Activated CD4-positive, alpha-beta T cell treated with anti-CD3 and anti-CD28 coated beads, Interleukin-2, amount 10 ng/mL, durations not matched to agents 24 days and 14 days (primary cell): ENCODE data around the gene SIPA1. TPM values are rescaled to one million over a fixed set of nuclear protein-coding genes. Genes with fewer than 3 reads are reported as not detected.
"Not testable (repeated sequence)": the region's sequence is repeated elsewhere in the genome, so short reads cannot be mapped to it uniquely, and the experiment has no call there.

Experiments used
- DNase-seq: peaks from one replicate; pipeline ENCODE4 v3.0.0; 2022
- H3K27ac Mint-ChIP-seq: one replicate; pipeline ENCODE4 v1.8.0; 2022; ENCODE audit warnings: mild to moderate bottlenecking, mixed read lengths
- H3K27me3 Mint-ChIP-seq: one replicate; pipeline ENCODE4 v1.8.0; 2022; ENCODE audit warnings: mixed read lengths
- H3K36me3 Mint-ChIP-seq: one replicate; pipeline ENCODE4 v1.8.0; 2022; ENCODE audit warnings: low read depth, mild to moderate bottlenecking, mixed read lengths
- H3K4me1 Mint-ChIP-seq: one replicate; pipeline ENCODE4 v1.8.0; 2021; ENCODE audit warnings: mixed read lengths
- H3K4me3 Mint-ChIP-seq: one replicate; pipeline ENCODE4 v1.8.0; 2022; ENCODE audit warnings: mild to moderate bottlenecking, moderate library complexity, mixed read lengths
- H3K9me3 Mint-ChIP-seq: one replicate; pipeline ENCODE4 v1.8.0; 2021; ENCODE audit warnings: mixed read lengths
- intact Hi-C: fragments of 100-400 bp; cut with micrococcal nuclease; formaldehyde crosslinking; loops from one replicate; pipeline ENCODE4 v1.15.1; 2023
- total RNA-seq: library from RNA; stranded (reverse); gene quantifications from 2 replicates; pipeline ENCODE4 v1.2.3, GENCODE V29; 2022

Gene SIPA1
- total RNA-seq, 1 donor from 2014 or later = 118 TPM

DNA sequence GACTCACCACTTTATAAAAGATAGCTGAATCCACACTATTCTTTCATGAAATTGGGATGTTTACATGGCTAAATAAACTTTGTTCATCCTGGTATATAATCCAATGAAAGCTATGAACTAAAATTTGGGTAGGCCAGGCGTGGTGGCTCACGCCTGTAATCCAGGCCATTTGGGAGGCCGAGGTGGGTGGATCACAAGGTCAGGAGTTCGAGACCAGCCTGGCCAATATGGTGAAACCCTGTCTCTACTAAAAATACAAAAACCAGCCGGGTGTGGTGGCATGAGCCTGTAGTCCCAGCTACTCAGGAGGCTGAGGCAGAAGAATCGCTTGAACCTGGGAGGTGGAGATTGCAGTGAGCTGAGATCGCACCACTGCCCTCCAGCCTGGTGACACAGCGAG, 53.9 kb downstream of the SIPA1 start:
- intact Hi-C loops, H3K9me3 Mint-ChIP-seq, H3K36me3 Mint-ChIP-seq, H3K27ac Mint-ChIP-seq, H3K4me3 Mint-ChIP-seq, H3K4me1 Mint-ChIP-seq, DNase-seq, H3K27me3 Mint-ChIP-seq: not testable (repeated sequence)

DNA sequence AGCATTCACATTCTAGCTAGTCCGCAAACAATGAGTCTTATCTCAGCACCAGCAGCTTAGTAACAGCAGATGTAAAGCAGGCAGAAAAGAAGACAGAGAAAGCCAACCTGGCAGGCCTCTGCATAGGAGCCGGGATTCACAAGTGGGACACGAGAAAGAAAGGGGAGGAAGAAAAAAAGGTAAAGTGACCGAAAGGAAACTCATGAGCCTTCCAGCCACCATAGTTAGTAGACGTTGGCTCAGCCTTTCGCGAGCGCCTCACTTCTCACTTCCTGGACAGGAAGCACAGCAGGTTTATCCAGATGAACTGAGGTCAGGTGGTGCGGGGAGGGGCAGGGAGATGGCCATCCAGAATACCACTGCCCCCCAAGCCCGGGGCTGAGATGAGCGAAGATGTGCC, 54.5 kb downstream of the SIPA1 start:
- H3K4me3 Mint-ChIP-seq = no peak overlapping the region
- H3K27me3 Mint-ChIP-seq = peaks cover 7% of the 10 kb centered on the region
- no peaks in the 10 kb centered on the region for H3K9me3 Mint-ChIP-seq
- intact Hi-C loops = no loop called here
- H3K4me1 Mint-ChIP-seq = peaks cover 4% of the 10 kb centered on the region
- no peak overlapping the region for H3K27ac Mint-ChIP-seq
- H3K36me3 Mint-ChIP-seq = no peaks in the 10 kb centered on the region
- no peak for DNase-seq

GRCh38 chr11:65695459-65696241, 57.7 kb downstream of the SIPA1 start:
- no peak for DNase-seq
- H3K4me3 Mint-ChIP-seq = no peak overlapping the region
- H3K9me3 Mint-ChIP-seq = no peaks in the 10 kb centered on the region
- intact Hi-C loops = no loop called here
- H3K27ac Mint-ChIP-seq = no peak overlapping the region
- no peaks in the 10 kb centered on the region for H3K36me3 Mint-ChIP-seq
- H3K27me3 Mint-ChIP-seq = peaks cover 12% of the 10 kb centered on the region
- H3K4me1 Mint-ChIP-seq = peaks cover 4% of the 10 kb centered on the region

DNA sequence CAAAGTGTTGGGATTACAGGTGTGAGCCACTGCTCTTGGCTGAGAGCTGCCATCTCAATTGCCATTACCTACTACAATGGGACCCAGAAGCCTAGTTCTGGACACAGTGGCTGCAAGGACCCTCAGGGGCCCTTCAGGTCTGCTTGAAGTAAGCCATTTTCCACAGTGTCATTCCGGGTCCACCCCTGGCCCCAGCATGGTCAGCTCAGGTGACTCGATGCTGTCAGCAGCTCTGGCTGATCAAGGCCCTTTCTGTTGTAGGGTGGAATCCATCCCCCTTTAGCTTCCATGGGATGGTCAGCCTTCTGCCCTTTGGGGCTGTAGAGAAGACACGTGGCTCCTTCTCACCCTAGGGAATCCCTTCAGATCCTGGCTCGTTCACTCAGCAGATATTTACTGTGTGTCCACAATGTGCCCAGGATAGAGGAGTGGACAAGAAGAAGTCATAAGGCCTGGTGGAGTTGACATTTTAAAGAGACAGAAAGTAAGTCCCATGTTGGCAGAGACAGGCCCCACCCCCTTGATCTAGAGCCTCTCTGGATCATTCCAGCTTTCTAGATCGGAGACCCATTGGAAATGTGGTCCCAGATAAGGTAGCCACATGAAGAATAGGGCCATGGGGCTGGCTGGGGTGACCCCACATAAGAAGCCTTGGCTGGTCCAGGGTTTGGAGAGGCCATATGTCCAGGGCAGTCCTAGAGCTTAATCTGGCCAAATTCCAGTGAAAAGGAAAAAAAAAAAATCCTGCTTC, 59.1 kb downstream of the SIPA1 start:
- intact Hi-C loops = no loop called here
- no peak for DNase-seq
- Mint-ChIP-seq H3K4me3 (no peak overlapping the region), H3K27me3 (peaks cover 12% of the 10 kb centered on the region), H3K9me3 (no peaks in the 10 kb centered on the region), H3K36me3 (no peaks in the 10 kb centered on the region), H3K4me1 (peaks cover 4% of the 10 kb centered on the region), H3K27ac (no peak overlapping the region)

GRCh38 chr11:65698205-65698604, 60.3 kb downstream of the SIPA1 start:
- H3K27ac Mint-ChIP-seq = no peak overlapping the region

GRCh38 chr11:65699306-65699705, 61.4 kb downstream of the SIPA1 start:
- intact Hi-C loops = no loop called here
- no peaks in the 10 kb centered on the region for H3K36me3 Mint-ChIP-seq

More at GRCh38 chr11:65698205-65698604, 60.3 kb downstream of the SIPA1 start:
- peaks cover 18% of the 10 kb centered on the region for H3K27me3 Mint-ChIP-seq
- no peak for DNase-seq
- H3K9me3 Mint-ChIP-seq = no peaks in the 10 kb centered on the region
- peaks cover 3% of the 10 kb centered on the region for H3K4me1 Mint-ChIP-seq
- intact Hi-C loops = no loop called here
- H3K36me3 Mint-ChIP-seq = no peaks in the 10 kb centered on the region
- H3K4me3 Mint-ChIP-seq = no peak overlapping the region

DNA sequence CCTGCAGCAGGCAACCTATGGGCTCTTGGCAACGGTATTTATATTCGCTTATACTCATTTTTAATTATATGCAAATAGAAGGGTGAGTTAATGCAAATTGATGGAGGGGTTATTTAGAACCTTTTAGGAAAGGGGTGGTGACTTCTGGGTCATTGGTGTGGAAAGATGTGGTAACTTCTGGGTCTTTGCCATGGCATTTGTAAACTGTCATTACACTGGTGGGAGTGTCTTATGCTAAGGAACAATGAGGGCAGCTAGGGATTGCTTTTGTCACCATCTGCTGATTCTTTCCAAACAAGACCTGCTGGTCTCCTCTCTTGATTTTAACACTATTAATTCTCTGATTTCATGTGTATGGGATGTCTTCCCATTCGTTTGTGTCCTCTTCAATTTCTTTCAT, 62.5 kb downstream of the SIPA1 start:
- H3K9me3 Mint-ChIP-seq = no peaks in the 10 kb centered on the region
- no peak for DNase-seq
- H3K27me3 Mint-ChIP-seq = peaks cover 20% of the 10 kb centered on the region
- H3K36me3 Mint-ChIP-seq = no peaks in the 10 kb centered on the region
- H3K27ac Mint-ChIP-seq = no peak overlapping the region
- intact Hi-C loops = no loop called here
- H3K4me1 Mint-ChIP-seq = peaks cover 3% of the 10 kb centered on the region
- H3K4me3 Mint-ChIP-seq = no peak overlapping the region

More at GRCh38 chr11:65699306-65699705, 61.4 kb downstream of the SIPA1 start:
- H3K27me3 Mint-ChIP-seq = peaks cover 20% of the 10 kb centered on the region
- peaks cover 3% of the 10 kb centered on the region for H3K4me1 Mint-ChIP-seq
- H3K27ac Mint-ChIP-seq = no peak overlapping the region
- no peak overlapping the region for H3K4me3 Mint-ChIP-seq
- no peak for DNase-seq
- H3K9me3 Mint-ChIP-seq = no peaks in the 10 kb centered on the region

Other genes with a start within 250 kb of the SIPA1 start
- 410 and 411 TPM in 2 replicates for gene NEAT1, start 215.3 kb upstream of the SIPA1 start, total RNA-seq
- 5,198 and 5,435 TPM in 2 replicates for gene MALAT1, start 139.1 kb upstream of the SIPA1 start, total RNA-seq
- gene SCYL1, start 113.0 kb upstream of the SIPA1 start, total RNA-seq = 94.2 and 95.8 TPM in 2 replicates
- 94.9 and 96.9 TPM in 2 replicates for gene LTBP3, start 79.7 kb upstream of the SIPA1 start, total RNA-seq
- gene ZNRD2, start 67.6 kb upstream of the SIPA1 start, total RNA-seq = 83.3 and 83.4 TPM in 2 replicates
- gene FAM89B, start 65.6 kb upstream of the SIPA1 start, total RNA-seq = 39.1 and 42.4 TPM in 2 replicates
- gene EHBP1L1, start 62.0 kb upstream of the SIPA1 start, total RNA-seq = 167 and 173 TPM in 2 replicates
- gene KCNK7, start 42.3 kb upstream of the SIPA1 start, total RNA-seq = 0.69 and 1.3 TPM in 2 replicates
- 89.1 and 90.7 TPM in 2 replicates for gene MAP3K11, start 23.9 kb upstream of the SIPA1 start, total RNA-seq
- 52.0 and 55.1 TPM in 2 replicates for gene PCNX3, start 22.3 kb upstream of the SIPA1 start, total RNA-seq
- gene RELA, start 24.8 kb downstream of the SIPA1 start, total RNA-seq = 95.7 and 98.2 TPM in 2 replicates
- 71.6 and 72.3 TPM in 2 replicates for gene KAT5, start 74.2 kb downstream of the SIPA1 start, total RNA-seq
- 86.4 and 100.0 TPM in 2 replicates for gene RNASEH2C, start 82.7 kb downstream of the SIPA1 start, total RNA-seq
- gene AP5B1, start 142.9 kb downstream of the SIPA1 start, total RNA-seq = 20.1 and 21.1 TPM in 2 replicates
- 0.07 TPM in 1 of 2 replicates, not detected in the other for gene OVOL1, start 149.0 kb downstream of the SIPA1 start, total RNA-seq
- 1.2 and 2.1 TPM in 2 replicates for gene SNX32, start 195.9 kb downstream of the SIPA1 start, total RNA-seq
- gene CFL1, start 220.1 kb downstream of the SIPA1 start, total RNA-seq = 1,047 and 1,065 TPM in 2 replicates
- gene MUS81, start 222.3 kb downstream of the SIPA1 start, total RNA-seq = 77.4 and 80.5 TPM in 2 replicates
- gene EFEMP2, start 234.7 kb downstream of the SIPA1 start, total RNA-seq = 8.4 and 9.1 TPM in 2 replicates
- 4.9 and 7.5 TPM in 2 replicates for gene CTSW, start 241.7 kb downstream of the SIPA1 start, total RNA-seq